Osteocyte (in vitro differentiated cells): ENCODE measurements around the gene EIF4A2. TPM values are rescaled to one million over a fixed set of nuclear protein-coding genes. Genes with fewer than 3 reads are reported as not detected.

Source experiments
- DNase-seq: peaks from one replicate; pipeline ENCODE4 v3.0.0; 2021; ENCODE audit warnings: mixed read lengths; ENCODE audit not compliant: unreplicated experiment; ENCODE audit errors: extremely low spot score
- H3K27ac Mint-ChIP-seq: one replicate; pipeline ENCODE4 v1.8.0; 2021; ENCODE audit warnings: mild to moderate bottlenecking, mixed read lengths; ENCODE audit not compliant: unreplicated experiment
- H3K27me3 Mint-ChIP-seq: one replicate; pipeline ENCODE4 v1.8.0; 2021; ENCODE audit warnings: mixed read lengths; ENCODE audit not compliant: unreplicated experiment
- H3K36me3 Mint-ChIP-seq: one replicate; pipeline ENCODE4 v1.8.0; 2021; ENCODE audit warnings: mixed read lengths; ENCODE audit not compliant: unreplicated experiment
- H3K4me1 Mint-ChIP-seq: one replicate; pipeline ENCODE4 v1.8.0; 2021; ENCODE audit warnings: mixed read lengths; ENCODE audit not compliant: unreplicated experiment
- H3K4me3 Mint-ChIP-seq: one replicate; pipeline ENCODE4 v1.8.0; 2021; ENCODE audit warnings: mild to moderate bottlenecking, moderate library complexity, mixed read lengths; ENCODE audit not compliant: unreplicated experiment
- H3K9me3 Mint-ChIP-seq: one replicate; pipeline ENCODE4 v1.8.0; 2021; ENCODE audit warnings: mixed read lengths; ENCODE audit not compliant: unreplicated experiment
- CTCF ChIP-seq: fragments of 200-600 bp; sonication (generic); IDR thresholded peaks from 2 replicates; pipeline ENCODE4 v1.5.0; 2021; ENCODE audit warnings: antibody characterized with exemption, mild to moderate bottlenecking, moderate library complexity
- total RNA-seq: library from RNA; stranded (reverse); gene quantifications from 2 replicates; pipeline ENCODE4 v1.2.1, GENCODE V29; 2021

The EIF4A2 gene
- total RNA-seq, 1 donor from 2014 or later = 408 TPM

- peaks cover 57% of the 10 kb centered on the region for H3K36me3 Mint-ChIP-seq
- no peak for TF ChIP-seq CTCF
- H3K4me1 Mint-ChIP-seq = peaks cover 57% of the 10 kb centered on the region
- peak overlapping the region; percentile 100 for H3K27ac Mint-ChIP-seq
- H3K27me3 Mint-ChIP-seq = no peaks in the 10 kb centered on the region
- no peak for DNase-seq
- peak overlapping the region; percentile 96 for H3K4me3 Mint-ChIP-seq
- no peaks in the 10 kb centered on the region for H3K9me3 Mint-ChIP-seq
Measured at GRCh38 chr3:186784820-186785494, 1.6 kb downstream of the EIF4A2 start.

DNA sequence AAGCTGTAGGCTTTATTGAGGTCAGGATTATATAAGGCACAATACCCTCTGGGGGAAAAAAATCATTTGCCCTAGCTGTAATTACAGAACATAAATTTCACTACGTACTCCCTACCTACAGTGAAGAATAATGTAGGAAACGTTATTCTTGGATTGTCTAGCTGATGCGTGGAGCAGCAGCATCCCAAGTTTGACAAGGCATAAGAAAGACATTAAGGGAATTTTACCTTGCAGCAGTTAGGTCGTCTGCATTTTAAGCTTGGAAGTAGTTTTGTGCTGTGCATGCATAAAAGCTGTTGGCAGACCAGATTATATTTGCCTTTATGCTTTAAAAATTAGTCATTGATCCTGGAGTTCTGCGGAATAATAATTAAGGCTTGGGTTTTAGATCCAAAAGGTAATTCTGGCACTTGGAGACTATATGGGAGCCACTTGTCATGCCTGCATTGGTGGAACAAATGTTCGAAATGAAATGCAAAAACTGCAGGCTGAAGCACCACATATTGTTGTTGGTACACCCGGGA is 2.2 kb downstream of the EIF4A2 start:
- Mint-ChIP-seq H3K9me3 (no peaks in the 10 kb centered on the region), H3K4me3 (peak overlapping the region; percentile 96), H3K27me3 (no peaks in the 10 kb centered on the region), H3K36me3 (peaks cover 61% of the 10 kb centered on the region), H3K4me1 (peaks cover 57% of the 10 kb centered on the region), H3K27ac (peak overlapping the region; percentile 100)
- no peak for TF ChIP-seq CTCF
- DNase-seq = no peak

- Mint-ChIP-seq H3K27me3 (no peaks in the 10 kb centered on the region), H3K9me3 (no peaks in the 10 kb centered on the region), H3K4me3 (peak overlapping the region; percentile 39), H3K36me3 (peaks cover 61% of the 10 kb centered on the region), H3K4me1 (peaks cover 55% of the 10 kb centered on the region), H3K27ac (peak overlapping the region; percentile 100)
- no peak for DNase-seq
- TF ChIP-seq CTCF = no peak
Measured at GRCh38 chr3:186786922-186787321, 3.5 kb downstream of the EIF4A2 start.

- no peaks in the 10 kb centered on the region for H3K27me3 Mint-ChIP-seq
- peak overlapping the region; percentile 14 for H3K4me3 Mint-ChIP-seq
- no peak for TF ChIP-seq CTCF
- peak overlapping the region; percentile 58 for H3K27ac Mint-ChIP-seq
- H3K4me1 Mint-ChIP-seq = peaks cover 50% of the 10 kb centered on the region
- peaks cover 61% of the 10 kb centered on the region for H3K36me3 Mint-ChIP-seq
- H3K9me3 Mint-ChIP-seq = no peaks in the 10 kb centered on the region
- DNase-seq = no peak
Measured at GRCh38 chr3:186787642-186788481, 4.5 kb downstream of the EIF4A2 start.
